GM18907 (cell line): Measurements from ENCODE around the gene LDAH.
A peak's percentile ranks its signal among the peaks of the same experiment; 100 is the strongest.

Source experiments
- ATAC-seq: cut with Tn5 transposase; IDR thresholded peaks from one replicate; pipeline ENCODE4 v1.9.1; 2021; ENCODE audit warnings: mild to moderate bottlenecking, moderate library complexity; ENCODE audit not compliant: unreplicated experiment

Gene LDAH

DNA sequence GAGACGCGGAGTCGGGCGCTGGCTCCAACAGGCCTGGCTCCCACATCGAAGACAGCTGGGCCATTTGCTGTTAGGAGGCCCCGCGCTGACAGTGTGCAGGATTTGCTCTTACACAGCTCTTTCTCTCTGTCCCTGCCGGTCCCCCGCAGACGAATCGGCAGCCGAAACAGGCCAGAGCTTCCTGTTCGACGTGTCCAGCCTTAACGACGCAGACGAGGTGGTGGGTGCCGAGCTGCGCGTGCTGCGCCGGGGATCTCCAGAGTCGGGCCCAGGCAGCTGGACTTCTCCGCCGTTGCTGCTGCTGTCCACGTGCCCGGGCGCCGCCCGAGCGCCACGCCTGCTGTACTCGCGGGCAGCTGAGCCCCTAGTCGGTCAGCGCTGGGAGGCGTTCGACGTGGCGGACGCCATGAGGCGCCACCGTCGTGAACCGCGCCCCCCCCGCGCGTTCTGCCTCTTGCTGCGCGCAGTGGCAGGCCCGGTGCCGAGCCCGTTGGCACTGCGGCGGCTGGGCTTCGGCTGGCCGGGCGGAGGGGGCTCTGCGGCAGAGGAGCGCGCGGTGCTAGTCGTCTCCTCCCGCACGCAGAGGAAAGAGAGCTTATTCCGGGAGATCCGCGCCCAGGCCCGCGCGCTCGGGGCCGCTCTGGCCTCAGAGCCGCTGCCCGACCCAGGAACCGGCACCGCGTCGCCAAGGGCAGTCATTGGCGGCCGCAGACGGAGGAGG lies 152.4 kb downstream of the LDAH start:
- no peak for ATAC-seq

DNA sequence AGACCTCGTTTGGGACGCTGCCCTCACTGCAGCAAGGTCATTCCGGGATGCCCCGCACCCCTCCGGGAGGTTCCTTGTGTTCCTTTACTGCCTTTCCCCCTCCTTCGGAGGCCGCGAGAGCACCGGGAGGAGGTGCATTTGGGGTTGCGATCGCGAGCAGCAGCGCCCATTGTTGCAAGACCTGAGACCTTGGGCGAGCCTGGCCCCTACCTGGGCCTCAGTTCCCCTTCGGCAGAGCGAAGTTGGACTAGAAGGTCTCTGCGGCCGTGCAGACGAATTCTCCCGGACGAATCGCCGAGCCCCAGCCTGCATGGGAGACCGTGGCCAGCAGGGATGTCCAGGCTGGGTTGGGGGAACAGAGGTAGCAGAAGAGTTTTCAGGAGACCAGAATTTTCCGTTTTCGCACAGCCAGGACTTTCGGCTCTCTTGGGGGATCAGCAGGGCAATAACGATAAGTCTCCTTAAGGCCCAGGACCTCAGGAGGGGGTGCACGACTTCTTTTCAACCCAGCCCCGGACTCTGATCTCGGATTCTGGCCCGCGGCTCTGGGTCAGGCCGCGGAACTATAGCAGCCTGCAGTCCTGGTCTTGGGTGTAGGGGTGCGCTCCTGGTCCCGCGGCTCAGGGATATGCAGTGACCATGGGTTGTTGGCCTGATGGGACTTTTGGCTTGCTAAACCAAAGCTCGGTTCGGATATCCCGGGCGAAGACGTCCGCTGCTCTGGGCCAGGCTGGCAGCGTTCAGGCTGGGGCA lies 153.2 kb downstream of the LDAH start:
- no peak for ATAC-seq

DNA sequence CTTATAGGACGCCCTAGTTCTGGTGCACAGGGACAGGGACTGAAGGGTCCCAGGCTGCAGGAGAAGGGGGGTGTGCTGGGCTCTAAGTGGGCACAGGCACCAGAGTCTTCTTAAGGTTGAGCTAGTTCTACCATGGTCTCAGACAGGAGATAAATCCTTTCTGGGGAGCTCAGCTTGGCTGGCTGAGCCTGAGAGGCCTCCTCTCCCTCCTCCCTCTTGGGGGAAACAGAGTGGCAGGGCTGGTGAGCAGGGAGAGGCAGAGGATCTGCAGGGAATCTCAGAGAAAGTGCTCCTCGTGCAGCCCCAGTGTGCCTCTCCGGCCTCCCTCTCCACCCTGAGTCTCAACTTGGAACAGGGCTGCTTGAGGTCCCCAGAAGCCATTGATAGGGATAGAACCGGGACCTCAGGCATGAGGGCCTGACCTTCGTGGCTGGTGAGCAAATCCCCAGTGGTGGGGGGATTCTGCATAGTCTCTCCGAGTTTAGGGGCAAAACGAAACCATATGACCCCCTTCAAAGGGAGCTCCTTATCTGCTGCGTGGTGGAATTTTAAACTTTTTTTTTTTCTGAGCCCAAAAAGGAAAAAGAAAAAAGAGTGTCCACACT lies 153.9 kb downstream of the LDAH start:
- ATAC-seq: no peak

DNA sequence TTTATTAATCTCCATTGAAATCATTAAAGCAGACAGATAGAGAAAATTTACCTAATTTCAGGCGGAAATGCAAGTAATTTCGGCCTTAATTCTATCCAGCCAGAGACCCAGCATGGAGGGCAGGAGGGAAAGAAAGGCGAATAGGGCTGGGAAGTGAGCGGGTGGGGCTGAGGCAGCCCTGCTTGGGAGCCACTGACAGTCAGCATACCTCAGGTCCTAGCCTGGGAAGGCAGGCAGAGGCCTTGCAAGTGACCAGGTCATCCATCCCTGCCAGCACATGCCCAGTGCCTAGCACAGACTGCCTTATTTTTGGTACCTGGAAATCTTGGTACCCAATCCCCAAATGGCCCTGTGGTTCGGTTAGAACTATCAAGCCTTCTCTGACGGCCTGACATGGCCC lies 154.4 kb downstream of the LDAH start:
- no peak for ATAC-seq

DNA sequence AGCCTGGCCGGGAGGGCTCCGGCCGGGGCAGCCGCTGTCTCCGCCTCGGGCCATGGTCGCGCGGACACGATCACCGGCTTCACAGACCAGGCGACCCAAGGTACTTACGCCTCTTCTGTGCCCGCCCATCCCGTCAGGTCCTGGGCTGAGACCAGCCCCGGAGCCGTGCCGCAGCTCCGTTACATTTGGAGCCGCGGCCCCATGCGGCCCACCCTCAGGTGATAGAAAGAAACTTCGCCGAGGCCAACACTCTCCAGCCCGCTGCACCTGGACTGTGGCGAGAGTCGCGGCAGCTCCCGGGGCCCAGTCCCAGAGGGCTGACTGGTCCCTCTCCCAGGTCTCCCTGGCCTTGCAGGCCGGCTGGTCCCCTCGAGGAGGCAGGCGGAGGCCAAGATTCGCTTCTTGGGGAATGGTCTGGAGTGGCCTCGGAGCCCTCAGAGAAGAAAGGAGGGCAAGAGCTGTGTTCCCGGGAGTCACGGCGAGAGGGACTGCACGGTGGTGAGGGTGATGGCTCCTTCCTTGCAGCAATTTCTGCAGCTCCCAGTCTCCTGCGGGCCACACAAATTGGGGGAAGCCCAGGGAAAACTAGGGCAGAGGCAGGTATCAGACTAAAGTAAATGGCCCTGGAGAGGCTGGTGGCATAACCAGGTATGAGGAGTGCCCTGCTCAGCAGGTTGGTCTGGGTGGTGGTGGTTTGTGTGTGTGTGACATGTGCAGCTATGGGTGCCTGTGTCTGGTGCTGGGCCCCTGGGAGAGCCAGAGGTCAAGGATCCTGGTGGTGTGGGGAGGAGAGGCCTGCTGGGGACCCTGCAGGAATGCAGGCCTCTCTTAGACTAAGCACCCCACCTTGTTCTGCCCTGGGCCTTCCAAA lies 155.1 kb downstream of the LDAH start:
- no peak for ATAC-seq

DNA sequence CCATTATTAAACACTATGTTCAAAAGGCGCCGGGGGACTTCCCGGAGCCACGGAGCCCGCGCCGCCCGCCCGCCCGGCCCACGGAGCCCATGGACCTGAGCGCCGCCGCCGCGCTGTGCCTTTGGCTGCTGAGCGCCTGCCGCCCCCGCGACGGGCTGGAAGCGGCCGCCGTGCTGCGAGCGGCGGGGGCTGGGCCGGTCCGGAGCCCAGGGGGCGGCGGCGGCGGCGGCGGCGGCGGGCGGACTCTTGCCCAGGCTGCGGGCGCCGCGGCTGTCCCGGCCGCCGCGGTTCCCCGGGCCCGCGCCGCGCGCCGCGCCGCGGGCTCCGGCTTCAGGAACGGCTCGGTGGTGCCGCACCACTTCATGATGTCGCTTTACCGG lies 155.8 kb downstream of the LDAH start:
- ATAC-seq: no peak

DNA sequence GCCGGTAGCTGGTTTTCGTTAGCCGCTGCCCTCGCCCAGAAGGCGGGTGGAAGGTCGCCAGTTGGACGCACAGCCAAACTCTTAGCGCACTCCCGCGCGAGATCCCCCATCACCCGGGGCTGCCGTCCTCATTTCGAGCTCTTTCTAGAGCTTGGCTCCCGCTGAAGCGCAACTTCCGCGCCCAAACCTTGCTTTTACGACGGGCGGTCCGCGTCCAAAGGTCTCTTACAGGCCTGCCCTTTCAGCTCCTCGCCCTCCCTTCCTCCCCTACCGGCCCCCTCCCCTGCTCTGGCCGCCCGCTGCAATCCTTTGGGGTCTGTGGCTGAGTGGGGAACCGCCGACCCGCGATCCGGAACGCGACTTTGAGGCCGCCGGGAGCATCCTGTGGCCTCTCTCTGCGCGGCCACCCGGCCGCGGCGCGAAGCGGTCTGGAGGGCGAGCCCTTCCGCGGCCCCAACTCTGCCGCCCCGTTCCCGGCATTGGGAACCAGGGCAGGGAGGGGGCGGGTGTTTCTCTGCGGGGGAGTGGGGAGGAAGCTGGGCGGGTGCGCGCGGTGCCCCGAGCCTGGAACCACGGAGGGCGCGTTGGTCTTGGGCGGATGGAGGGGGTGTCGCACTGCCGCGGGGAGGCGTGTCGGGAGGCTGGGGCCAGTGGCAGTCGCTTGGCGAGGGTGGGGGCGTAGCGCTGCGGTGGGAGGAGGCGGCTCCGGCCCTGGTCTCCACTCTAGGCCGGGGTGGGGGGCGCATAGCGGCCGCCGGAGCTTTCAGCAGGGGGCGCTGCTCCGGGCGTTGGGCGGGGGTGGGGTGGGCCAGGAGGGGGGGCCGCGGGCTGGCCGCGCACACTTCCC lies 156.4 kb downstream of the LDAH start, which contains the start of gene GDF7:
GDF7 (plus strand) TSS at position 841 of the 847 bp plus-strand sequence. CDS start 96 bp downstream, outside the sequence.
- no peak for ATAC-seq

DNA sequence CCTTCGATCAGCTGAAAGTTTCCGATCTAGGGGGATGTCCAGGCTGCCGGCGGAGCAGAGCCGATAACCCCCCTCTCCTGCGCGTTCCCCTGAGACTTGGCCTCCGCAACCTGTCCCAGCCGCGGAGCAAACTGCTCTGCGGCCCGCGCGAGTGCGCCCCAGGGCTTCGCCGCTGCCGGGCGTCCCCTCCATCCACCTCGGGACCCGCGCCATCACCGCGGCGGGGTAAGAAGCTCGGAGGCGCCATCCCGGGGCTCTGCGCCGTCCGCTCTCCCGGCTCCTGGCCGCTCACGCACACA lies 156.9 kb downstream of the LDAH start:
- no peak for ATAC-seq

DNA sequence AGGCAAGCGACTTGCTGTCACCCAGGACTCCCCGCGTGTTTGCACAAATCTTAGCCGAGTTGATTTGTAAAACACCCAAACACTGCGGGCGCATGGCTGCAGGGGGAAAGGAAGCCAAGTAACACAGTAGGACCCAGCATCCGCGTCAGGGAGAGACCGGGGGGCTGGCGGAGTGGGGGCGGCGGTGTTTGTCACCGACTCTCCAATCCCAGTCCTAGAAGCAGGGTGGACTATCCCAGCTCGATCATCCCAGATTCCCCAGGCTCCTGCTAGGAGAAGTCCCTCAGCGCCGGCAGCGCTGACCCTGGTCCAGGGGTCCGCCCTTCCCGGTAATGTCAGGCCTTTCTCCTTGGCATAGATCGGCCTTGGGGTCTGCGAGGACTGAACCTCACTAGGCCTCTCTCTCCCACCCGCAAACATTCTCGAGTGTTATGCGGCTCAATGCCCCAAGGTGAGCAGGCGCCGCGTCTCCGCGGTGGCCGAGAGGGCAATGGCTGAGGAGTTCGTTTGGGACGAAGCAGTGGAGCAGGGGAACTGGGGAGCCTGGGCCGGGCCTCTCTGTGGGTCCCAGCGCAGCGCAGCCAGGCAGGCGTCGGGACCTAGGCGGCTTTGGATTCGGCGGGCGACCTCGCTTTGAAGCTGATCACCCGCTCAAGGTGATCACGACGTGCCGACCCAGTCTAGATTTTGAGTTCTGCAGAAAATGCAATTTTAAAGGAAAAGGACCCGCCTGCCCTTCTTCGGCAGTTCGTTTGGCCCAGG lies 157.5 kb downstream of the LDAH start:
- no peak for ATAC-seq

DNA sequence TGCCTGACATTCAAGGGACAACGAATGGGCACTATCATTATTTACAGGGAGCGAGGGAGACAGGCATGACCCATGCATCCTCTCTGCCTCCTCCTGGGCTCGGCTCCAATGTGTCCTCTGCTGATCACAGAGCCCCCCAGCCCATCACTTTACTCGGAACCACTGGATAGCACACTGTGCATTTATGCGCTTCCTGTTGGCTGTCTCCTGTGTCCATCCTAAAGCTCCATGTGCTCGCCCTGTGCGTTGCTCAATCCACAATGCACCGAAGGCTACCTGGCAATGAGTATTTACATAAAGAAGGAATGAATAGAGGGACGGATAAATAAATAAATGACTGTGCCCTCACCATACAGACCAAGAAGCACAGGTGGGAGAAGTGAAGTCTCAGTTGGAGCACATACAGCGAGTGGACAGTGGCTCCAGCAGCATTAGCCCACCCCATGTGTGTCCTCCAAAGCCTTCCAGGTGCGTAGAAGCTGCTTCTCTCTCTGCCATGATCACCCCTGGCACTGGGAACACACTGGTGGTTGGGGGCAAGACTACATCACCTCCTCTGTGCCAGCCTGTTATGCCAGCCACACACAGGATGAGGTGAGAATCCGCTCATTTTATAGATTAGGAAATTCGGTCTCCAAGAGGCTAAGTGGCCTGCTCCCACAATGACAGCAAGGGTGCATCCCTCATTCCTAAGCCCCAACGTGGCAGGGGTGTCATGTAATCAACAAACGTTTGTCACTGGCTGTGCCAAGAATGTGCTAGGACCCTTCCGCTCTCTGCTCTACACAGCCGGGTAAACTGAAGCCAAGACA lies 158.3 kb downstream of the LDAH start:
- no peak for ATAC-seq

DNA sequence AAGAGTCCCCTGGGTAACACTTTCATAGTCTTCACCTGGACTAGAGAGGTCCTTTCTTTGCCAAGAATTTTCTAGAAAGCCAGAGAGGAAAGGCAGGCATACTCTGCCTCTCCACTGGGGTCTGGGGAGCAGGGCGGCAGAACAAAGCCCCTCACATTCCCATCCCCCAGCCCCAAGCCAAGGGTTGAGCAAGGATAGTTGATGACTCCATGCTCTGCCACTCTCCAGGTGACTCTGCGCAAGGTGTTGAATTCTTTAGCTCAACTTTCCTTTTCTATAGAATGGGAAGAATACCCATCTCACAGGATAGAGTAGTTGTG lies 158.9 kb downstream of the LDAH start:
- ATAC-seq: no peak

DNA sequence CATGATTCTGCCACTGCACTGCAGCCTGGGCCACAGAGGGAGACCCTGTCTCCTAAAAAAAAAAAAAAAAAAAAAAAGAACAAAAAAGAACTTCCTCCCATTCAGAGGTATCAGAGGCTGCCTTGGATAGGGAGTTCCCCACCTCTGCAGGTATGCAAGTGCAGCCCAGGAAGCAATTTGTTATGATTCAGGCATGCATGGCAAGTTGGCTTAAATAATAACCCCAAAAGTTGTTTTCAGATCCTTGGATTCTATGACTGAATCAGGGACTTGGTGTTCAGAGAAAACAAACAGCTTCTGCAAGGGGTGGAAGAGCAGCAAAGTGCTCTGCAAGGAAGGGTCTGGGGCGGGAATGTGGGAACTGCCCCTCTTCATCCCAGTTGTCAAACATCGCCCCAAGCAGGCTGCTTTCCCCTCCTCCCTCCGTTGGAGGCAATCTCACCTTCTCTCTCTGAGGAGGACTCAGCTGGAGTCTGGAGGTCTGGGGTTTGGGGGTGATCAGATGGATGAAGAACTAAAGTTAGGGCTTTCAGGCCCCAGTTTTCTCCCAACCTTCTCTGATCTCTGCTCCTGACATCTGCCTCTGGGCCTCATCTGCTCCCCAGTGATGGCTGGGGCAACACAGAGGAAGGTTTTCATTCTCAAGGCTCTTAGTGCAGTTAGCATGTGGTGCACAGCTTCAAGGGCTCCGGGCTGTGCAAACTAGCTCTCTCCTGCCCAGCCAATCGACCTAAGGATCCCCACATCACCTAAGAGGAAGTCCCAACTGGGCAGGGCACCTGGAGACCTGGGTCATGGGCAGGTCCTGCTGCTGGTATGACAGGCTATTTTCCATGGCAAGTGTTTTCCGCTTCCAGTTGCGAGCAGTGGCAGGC lies 159.5 kb downstream of the LDAH start:
- ATAC-seq: no peak

DNA sequence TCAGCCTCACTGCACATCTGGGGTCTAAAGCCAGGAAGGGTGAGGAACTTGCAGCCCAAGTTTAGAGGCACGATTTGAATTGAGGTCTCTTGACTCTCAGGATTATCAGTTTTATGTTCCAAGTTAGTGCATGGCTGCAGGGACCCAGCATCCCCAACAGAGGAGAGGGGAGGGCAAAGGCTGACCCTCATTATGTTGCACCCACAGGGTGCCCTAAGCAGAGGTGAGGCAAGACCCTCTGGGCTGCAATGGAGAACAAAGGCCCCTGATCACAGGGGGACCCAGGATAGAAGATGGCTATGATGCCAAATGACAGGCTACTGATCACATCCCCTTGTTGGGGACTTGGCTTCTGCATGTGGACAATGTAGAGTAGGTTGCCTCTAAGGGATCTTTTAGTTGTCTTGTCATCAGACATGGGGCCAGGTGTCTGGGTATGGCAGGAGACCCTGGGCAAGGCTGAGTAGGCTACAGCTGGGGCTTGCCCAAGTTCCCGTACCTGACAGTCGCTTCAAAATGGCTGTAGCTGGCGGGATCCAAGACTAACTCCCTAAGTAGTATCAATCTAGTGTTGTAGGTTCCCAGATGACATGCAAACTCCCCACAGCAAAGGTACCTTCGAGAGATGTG lies 160.5 kb downstream of the LDAH start:
- ATAC-seq: no peak

DNA sequence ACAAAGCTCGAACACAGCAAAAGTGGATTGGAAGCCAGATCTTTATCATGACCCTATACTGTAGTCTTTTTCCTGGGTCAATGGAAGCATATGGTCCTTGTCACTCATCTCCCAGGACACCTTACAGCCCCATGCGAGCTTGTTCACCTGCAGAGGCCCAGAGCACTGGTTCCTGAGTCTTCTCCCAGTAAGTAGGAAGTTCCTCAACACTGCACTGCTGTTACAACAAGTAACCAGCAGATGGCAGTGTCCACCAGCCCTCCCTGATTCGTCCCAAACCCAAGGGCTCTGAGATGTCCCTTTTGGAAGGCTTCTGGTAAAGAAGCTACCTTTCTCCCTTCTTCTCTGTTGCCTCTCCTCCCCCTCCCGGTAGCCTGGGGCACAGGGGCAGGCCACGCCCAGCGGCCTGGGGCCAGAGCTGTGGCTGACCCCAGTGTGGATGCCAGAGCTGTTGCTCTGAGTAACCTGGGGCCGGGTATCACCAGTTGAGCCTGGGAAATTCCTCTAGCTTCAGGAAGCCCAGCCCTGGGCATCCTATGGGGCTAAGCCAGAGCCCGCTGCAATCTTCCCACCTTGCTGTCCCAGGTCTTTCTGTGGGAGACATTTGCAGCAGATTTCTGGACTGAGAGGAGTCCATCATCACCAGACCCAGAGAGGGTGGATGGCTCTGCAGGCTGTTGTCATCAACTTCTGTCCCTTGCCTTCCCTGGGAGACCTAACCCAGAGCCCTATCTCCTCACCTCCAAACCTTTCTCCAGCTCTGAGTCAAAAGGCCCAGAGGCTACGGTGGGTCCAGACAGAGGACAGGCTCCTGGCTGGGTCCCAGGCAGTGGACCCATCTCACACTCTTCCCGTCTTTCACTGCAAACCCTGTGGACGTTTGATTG lies 161.2 kb downstream of the LDAH start:
- ATAC-seq: peak; percentile 75

DNA sequence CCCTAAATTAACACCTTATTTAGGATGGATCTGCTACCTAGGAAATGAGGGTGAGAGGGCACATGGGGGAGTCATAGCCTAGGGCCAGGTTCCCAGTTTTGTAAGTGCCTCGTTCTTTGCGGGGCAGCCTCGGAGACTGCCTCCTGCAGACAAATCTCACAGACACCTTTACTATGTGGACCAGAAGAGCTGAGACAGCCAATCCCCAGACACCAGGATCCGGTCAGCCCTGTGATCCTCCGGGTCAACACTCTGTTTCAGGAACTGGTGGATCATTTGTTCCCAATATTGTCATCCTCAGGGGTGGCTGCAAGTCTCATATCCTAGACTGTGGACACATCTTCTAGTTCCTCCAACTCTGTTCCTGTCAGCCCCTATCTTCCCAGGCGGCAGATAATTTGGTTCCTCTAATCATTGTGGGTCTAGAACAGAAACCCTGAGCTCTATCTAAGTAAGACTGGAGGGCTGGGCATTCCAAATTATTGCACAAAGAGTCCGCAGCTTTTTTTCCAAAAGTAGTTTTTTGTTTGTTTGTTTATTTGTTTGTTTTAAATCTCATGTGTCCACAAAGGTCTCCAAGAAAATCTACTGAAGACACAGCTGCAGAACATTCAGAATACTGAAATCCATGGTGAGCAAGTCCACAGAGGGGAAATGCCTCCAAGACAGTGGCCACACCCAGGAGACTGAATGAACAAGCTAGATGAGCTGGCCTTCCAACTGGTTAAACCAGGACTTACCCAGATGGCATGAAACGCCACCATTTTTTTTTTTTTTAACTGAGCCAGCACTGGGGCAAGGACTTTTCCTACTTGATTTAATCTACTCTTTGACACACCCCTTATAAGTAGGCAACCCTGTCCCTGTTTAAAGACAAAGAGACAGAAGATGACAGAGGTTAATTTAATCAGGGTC lies 162.1 kb downstream of the LDAH start:
- no peak for ATAC-seq
